ENCODE data around the gene STYX.

GRCh38 chr14:52703225-52703624 is 26.7 kb upstream of the STYX start:
- no peak for TF ChIP-seq POLR2A (IDR thresholded peaks at IDR 0.05)
- no peak for TF ChIP-seq CTCF (IDR thresholded peaks at IDR 0.05)
